Non-pigmented ciliary epithelial cell (primary cell): ENCODE data around the gene TTLL10.

ENCODE experiments used
- DNase-seq: peaks from one replicate; pipeline ENCODE4 v3.0.0-alpha.2; 2010; ENCODE audit warnings: low read depth

Gene TTLL10

GRCh38 chr1:1223891-1224290, 50.2 kb downstream of the TTLL10 start:
- DNase-seq, result no peak

GRCh38 chr1:1225238-1225845, 51.7 kb downstream of the TTLL10 start:
- no peak for DNase-seq

GRCh38 chr1:1225913-1226312, 52.2 kb downstream of the TTLL10 start:
- DNase-seq, result no peak

GRCh38 chr1:1226566-1227362, 53.1 kb downstream of the TTLL10 start:
- no peak for DNase-seq

- no peak for DNase-seq
Measured at GRCh38 chr1:1227386-1227785, 53.7 kb downstream of the TTLL10 start.

GRCh38 chr1:1228187-1228586, 54.5 kb downstream of the TTLL10 start:
- DNase-seq, result no peak

GRCh38 chr1:1228596-1229321, 55.1 kb downstream of the TTLL10 start:
- DNase-seq, result no peak

- no peak for DNase-seq
Measured at GRCh38 chr1:1229770-1230169, 56.1 kb downstream of the TTLL10 start.

GRCh38 chr1:1230656-1231399, 57.1 kb downstream of the TTLL10 start:
- no peak for DNase-seq

- DNase-seq, result peak; percentile 63
Measured at GRCh38 chr1:1231400-1232207, 57.9 kb downstream of the TTLL10 start, which contains the start of gene SDF4. TSS of gene SDF4 (minus strand) at chr1:1232001. CDS start at chr1:1228772, 3,229 bp downstream.

GRCh38 chr1:1232208-1232795, 58.6 kb downstream of the TTLL10 start, which contains the start of gene B3GALT6:
TSS of gene B3GALT6 (plus strand) at chr1:1232237. CDS start at chr1:1232279, 42 bp downstream.
- no peak for DNase-seq

GRCh38 chr1:1232796-1233566, 59.3 kb downstream of the TTLL10 start:
- no peak for DNase-seq

GRCh38 chr1:1233567-1233892, 59.9 kb downstream of the TTLL10 start:
- no peak for DNase-seq

- DNase-seq, result no peak
Measured at GRCh38 chr1:1234180-1234808, 60.6 kb downstream of the TTLL10 start.

GRCh38 chr1:1235016-1235744, 61.5 kb downstream of the TTLL10 start:
- no peak for DNase-seq

- no peak for DNase-seq
Measured at GRCh38 chr1:1236176-1236763, 62.6 kb downstream of the TTLL10 start.

- no peak for DNase-seq
Measured at GRCh38 chr1:1236945-1237873, 63.5 kb downstream of the TTLL10 start.
